SK-N-SH treated with all-trans-retinoic acid at 6 μM for 48 hours (cell line): ENCODE results near the gene HSPA12A.

Source experiments
- ARNTL ChIP-seq: fragments of 450-650 bp; formaldehyde crosslinking; IDR thresholded peaks from 2 replicates; pipeline ENCODE4 v1.5.0; 2020; ENCODE audit warnings: low read depth, mild to moderate bottlenecking, moderate library complexity, borderline replicate concordance
- CSDC2 ChIP-seq: fragments of 250-450 bp; sonication (Bioruptor Pico); IDR thresholded peaks from 2 replicates; pipeline ENCODE4 v1.5.0; 2020; ENCODE audit warnings: mild to moderate bottlenecking, moderate library complexity
- ESRRG ChIP-seq: fragments of 250-450 bp; sonication (Bioruptor Pico); IDR thresholded peaks from 2 replicates; pipeline ENCODE4 v1.6.1; 2021; ENCODE audit warnings: mild to moderate bottlenecking
- ISL1 ChIP-seq: fragments of 250-450 bp; sonication (Bioruptor Pico); IDR thresholded peaks from 2 replicates; pipeline ENCODE4 v2.1.2; 2022; ENCODE audit warnings: mild to moderate bottlenecking, moderate library complexity
- OSR1 ChIP-seq: fragments of 250-450 bp; sonication (Bioruptor Pico); IDR thresholded peaks from 2 replicates; pipeline ENCODE4 v1.8.0; 2022; ENCODE audit warnings: moderate library complexity, mild to moderate bottlenecking, inconsistent platforms
- RARB ChIP-seq: fragments of 250-450 bp; sonication (Bioruptor Pico); IDR thresholded peaks from 2 replicates; pipeline ENCODE4 v1.8.0; 2021; ENCODE audit warnings: mild to moderate bottlenecking, moderate library complexity
- ZFP3 ChIP-seq: fragments of 250-450 bp; sonication (Bioruptor Pico); IDR thresholded peaks from 2 replicates; pipeline ENCODE4 v1.5.0; 2020; ENCODE audit warnings: mild to moderate bottlenecking, moderate library complexity
- ZFP30 ChIP-seq: fragments of 450-650 bp; formaldehyde crosslinking; IDR thresholded peaks from 2 replicates; pipeline ENCODE4 v1.5.0; 2022; ENCODE audit warnings: mild to moderate bottlenecking, moderate library complexity
- ZNF565 ChIP-seq: fragments of 450-650 bp; formaldehyde crosslinking; conservative IDR thresholded peaks from 2 replicates; pipeline ENCODE4 v1.5.0; 2020; ENCODE audit warnings: low read depth, mild to moderate bottlenecking, moderate library complexity
- TF ChIP-seq, protein P1 (sequence below): fragments of 250-450 bp; sonication (Bioruptor Pico); IDR thresholded peaks from 2 replicates; pipeline ENCODE4 v1.8.0; 2021; ENCODE audit warnings: low read depth, mild to moderate bottlenecking, moderate library complexity, borderline replicate concordance
- TF ChIP-seq, protein P2 (sequence below): fragments of 250-450 bp; sonication (Bioruptor Pico); IDR thresholded peaks from 2 replicates; pipeline ENCODE4 v1.5.1; 2021; ENCODE audit warnings: mild to moderate bottlenecking, moderate library complexity

DNA sequence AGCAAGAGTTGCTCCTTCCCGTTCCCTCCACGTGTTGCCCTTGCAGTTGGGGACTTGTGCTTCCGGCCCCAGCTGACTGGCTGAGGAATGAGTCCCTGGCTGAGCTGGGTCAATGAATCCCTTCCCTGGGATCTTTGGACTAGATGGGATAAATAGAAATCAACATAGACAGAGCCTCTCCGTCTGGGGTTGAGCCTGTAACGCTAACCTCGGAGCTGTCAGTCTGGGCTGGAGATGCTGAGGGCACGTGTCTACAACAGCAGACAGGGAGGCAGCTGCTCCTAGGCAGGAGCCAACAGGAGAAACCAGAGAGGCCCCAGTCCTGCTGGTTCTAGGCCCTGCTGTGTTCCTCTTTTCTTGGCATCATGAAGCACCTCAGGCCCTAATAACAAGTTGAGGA is 42.3 kb upstream of the HSPA12A start:
- TF ChIP-seq CSDC2 (CRISPR knock-in tag): no peak
- no peak for TF ChIP-seq OSR1 (CRISPR knock-in tag)
- no peak for TF ChIP-seq ESRRG
- TF ChIP-seq ZNF565: no peak
- TF ChIP-seq, protein P1, sequence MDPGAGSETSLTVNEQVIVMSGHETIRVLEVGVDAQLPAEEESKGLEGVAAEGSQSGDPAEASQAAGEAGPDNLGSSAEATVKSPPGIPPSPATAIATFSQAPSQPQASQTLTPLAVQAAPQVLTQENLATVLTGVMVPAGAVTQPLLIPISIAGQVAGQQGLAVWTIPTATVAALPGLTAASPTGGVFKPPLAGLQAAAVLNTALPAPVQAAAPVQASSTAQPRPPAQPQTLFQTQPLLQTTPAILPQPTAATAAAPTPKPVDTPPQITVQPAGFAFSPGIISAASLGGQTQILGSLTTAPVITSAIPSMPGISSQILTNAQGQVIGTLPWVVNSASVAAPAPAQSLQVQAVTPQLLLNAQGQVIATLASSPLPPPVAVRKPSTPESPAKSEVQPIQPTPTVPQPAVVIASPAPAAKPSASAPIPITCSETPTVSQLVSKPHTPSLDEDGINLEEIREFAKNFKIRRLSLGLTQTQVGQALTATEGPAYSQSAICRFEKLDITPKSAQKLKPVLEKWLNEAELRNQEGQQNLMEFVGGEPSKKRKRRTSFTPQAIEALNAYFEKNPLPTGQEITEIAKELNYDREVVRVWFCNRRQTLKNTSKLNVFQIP: no peak
- TF ChIP-seq ARNTL (CRISPR knock-in tag): no peak
- no peak for TF ChIP-seq ZFP30 (CRISPR knock-in tag)
- TF ChIP-seq RARB (CRISPR knock-in tag): no peak
- TF ChIP-seq, protein P2, sequence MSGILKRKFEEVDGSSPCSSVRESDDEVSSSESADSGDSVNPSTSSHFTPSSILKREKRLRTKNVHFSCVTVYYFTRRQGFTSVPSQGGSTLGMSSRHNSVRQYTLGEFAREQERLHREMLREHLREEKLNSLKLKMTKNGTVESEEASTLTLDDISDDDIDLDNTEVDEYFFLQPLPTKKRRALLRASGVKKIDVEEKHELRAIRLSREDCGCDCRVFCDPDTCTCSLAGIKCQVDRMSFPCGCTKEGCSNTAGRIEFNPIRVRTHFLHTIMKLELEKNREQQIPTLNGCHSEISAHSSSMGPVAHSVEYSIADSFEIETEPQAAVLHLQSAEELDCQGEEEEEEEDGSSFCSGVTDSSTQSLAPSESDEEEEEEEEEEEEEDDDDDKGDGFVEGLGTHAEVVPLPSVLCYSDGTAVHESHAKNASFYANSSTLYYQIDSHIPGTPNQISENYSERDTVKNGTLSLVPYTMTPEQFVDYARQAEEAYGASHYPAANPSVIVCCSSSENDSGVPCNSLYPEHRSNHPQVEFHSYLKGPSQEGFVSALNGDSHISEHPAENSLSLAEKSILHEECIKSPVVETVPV (CRISPR knock-in tag): no peak
- no peak for TF ChIP-seq ZFP3
- no peak for TF ChIP-seq ISL1 (CRISPR knock-in tag)
